ENCODE data around the gene DIMT1.

Gene DIMT1

DNA sequence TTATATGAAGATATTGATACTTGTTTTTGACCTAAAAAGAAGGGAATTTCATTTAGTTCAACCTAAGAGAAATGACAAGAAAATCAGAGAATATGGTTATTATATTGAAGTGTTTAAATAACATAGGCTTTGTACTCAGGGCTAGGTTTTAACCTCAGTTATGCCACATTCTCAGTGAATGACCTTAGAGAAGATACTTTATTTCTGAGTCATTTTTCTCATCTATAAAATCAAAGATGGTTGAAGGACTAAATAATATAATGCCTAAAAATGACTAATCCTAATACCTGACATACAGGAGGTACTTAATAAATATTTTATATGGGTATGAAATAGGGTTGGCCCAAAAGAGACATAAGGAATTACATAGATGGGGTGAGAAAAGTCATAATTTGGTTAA lies 32.3 kb downstream of the DIMT1 start:
- no peak for DNase-seq (ENCODE audit: extremely low read depth in 1 of 2, low read depth in 1 of 2)

DNA sequence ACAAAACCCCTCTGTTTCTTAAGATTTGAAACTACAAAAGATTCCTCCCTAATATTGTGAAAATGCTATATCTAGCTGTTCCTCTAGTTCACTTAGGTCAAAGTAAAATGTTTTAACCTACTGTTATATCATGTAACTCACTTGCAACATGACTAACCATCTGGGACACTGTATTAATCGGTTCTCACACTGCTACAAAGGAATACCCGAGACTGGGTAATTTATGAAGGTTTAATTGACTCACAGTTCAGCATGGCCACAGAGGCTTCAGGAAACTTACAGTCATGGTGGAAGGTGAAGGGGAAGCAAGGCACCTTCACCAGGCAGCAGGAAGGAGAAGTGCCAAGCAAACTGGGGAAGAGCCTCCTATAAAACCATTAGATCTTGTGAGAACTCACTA lies 34.7 kb downstream of the DIMT1 start:
- DNase-seq (ENCODE audit: extremely low read depth in 1 of 2, low read depth in 1 of 2): no peak

DNA sequence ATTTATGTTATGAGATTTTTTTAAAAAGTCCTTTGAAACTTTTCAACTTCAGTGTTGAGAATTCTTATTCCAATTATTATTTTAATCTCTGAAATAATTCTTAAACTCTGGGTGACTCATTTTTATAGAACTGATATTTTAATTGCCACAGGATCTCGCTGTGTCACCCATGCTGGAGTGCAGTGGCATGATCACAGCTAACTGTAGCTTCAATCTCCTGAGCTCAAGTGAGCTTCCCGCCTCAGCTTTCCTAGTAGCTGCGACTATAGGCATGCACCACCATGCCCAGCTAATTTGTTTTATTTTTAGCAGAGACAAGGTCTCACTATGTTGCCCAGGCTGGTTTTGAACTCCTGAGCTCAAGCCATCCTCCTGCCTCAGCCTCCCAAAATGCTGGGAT lies 41.0 kb downstream of the DIMT1 start:
- no peak for DNase-seq (ENCODE audit: extremely low read depth in 1 of 2, low read depth in 1 of 2)

DNA sequence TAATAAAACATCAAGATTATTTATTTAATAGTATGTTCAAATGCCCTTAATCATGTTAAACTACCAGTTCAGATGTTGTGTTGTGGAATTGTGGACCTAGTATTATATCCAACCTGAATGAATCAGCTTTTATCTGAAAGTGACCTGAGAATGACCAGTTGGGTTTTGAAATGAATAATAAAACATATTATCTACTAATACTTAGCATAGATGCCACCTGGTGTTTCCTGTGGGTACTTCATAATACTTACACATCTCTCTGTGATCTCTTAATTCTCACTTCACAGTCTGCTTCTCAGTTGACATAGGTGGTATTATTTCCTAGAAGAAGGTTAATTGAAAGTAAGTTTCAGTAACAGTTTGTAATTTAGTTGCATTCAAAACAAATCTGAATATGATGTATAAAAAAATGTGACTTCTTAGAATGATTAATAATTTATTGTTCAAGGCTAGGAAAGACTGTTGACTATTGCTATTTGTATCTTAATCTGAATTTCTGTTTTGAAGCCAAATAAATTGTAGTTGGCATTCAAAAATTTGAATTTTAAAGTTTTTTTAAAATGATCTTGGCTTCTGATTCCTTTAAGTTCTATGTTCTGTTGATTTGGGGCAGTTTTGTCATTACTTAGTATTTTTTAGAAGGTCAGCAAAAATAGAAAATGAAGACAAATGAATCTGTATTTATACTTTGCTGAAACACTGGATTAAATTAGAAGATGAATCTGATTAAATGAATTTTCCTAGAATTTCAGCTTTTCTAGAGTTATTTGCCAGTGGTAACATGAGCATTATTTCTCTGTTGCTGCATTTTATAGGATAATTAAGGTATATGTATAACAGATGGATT lies 49.5 kb downstream of the DIMT1 start:
- no peak for DNase-seq (ENCODE audit: extremely low read depth in 1 of 2, low read depth in 1 of 2)

DNA sequence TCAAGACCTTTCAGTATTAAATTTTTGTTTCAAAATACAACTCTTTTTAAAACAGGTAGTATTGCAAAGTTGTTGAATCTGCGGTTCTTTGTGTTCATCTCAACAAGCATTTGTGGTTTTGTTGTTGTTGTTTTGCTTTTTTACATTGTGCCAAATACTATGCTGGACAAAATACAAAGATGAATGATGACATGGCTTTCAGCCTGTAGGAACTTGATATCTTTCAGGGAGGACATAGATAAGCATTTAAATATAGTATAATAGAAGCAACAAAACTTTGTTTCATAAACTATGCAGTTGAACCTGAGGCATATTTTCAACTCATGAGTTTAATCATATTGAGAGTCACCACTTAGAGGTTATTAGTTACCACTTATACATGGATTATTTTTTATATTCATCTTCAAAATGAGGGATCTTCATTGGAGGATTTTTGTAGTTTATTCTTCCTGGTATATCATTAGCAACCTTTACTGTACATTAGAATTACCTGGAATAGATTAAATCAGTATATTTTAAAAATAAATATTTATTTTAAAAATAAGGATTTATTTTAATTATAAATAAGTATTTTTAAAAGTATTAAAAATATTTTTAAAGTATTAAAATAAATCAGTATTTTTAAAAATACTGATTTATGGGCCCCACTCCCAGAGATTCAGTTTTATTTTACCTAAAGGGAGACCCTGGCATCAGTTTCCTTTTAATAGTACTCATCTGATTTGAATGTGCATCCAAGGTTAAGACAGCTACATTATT lies 54.8 kb downstream of the DIMT1 start:
- no peak for DNase-seq (ENCODE audit: extremely low read depth in 1 of 2, low read depth in 1 of 2)

DNA sequence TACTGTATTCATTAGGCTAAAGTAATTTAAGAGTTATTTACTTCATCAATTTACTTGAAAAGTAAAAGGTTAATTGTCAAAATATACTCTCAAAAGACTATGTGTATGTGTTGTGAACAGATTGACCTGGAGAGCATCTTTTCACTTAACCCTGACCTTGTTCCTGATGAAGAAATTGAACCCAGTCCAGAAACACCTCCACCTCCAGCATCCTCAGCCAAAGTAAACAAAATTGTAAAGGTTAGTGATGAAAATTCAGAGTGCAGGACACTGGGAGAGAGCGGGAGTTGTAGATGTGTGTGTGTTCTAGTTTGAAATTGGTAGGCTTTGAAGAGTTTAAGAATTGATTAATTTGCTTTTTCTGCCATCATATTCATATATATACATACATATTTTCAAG lies 55.8 kb downstream of the DIMT1 start:
- DNase-seq (ENCODE audit: extremely low read depth in 1 of 2, low read depth in 1 of 2): no peak

DNA sequence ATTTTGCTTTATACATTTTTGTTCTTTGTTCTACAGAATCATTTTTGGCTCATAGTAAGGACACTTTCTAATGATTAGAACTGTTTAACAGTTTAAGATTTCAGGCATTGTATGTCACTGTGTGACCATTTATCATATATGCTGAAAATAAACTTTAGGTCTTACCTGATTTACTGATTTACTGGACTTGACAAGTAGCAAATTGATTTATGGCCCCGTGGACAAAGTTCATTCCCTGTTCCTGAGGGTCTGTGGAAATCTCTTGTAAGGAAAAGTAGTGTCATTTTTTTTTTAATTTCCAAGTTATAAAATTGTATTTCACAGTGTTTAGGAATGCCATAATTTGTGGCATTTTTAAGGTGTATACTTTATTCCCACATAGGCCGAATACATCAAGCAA lies 57.0 kb downstream of the DIMT1 start:
- DNase-seq (ENCODE audit: extremely low read depth in 1 of 2, low read depth in 1 of 2): no peak

DNA sequence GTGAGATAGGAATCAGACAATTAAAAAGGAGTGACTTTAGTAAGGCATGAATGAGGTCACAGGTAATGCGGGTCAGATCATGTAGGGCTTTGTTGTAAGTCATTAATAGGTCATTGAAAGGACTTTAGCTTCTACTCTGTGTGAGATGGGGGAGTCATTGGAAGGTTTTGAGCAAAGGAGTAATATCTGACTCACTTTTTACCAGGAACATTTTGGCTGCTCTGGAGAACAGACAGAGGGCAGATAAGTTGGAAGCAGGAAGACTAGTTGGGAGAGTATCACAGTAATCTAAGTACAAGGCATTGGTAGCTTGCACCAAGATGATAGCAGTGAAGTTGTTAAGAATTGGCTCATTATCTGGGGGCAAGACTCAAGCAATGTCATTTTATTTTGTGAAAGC lies 60.3 kb downstream of the DIMT1 start:
- no peak for DNase-seq (ENCODE audit: extremely low read depth in 1 of 2, low read depth in 1 of 2)

DNA sequence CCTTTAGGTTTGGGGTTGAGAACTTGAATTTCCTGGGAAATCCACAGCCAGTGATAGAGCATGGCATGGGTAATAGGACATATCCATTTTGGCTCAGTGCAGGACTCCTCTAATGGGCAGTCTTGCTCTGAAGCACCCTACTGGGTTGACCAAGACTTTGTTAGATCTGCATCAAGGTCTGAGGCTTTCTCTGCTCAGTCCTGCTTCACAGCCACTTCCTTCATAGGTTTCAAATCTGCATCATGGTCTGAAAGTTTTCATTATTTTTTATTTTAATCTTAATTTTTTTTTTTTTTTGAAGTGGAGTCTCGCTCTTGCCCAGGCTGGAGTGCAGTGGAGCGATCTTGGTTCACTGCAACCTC lies 61.2 kb downstream of the DIMT1 start:
- no peak for DNase-seq (ENCODE audit: extremely low read depth in 1 of 2, low read depth in 1 of 2)

DNA sequence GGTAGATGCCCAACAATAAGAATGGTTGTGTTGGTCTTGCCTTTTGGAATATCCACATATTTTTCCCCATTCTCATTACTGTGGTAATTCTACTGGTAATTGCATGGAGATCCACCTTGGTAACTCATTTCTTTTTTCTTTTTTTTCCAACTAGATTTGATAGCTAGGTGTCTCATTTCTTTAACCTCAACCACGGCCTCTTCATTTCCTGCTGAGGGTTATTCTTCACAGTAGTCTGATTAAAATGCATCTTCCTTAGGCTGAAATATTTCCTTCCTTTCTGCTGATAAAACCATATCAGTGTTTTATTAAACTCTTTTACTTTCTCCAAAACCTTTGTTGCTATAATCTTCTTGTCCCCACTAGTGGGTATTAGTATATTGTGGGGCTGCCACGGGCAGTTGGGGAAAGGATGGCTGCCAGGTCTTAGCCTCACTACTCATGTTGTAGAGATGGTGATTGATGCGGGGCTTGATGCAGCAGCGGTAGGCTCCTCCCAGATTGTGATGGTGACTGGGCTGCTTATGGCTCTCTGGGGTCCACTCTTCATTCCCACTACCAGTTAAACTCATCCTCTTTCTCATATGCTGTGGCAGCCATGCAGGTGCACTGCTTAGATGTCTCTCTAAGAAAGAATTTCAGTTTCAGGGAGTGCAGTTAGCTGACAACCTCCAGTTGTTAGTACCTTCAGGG lies 61.8 kb downstream of the DIMT1 start:
- DNase-seq (ENCODE audit: extremely low read depth in 1 of 2, low read depth in 1 of 2): peak in 1 of 2 donors; percentile 6

DNA sequence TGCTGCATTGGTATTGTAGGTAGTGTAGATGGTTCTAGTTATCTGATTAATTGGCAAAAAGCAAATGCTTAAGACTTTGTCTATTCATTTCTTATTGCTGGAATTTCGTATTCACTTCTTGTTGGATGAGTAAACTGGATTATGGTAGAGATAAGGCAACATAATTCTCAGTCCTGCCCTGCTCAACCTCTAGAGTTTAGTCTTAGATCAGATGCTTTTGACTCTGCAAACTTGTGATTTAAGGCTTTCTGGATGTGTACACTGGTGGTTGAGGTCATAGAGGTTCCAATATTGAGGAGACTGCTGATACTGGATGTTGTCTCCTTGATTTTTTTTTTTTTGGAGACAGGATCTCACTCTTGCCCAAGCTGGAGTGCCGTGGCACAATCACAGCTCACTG lies 62.7 kb downstream of the DIMT1 start:
- DNase-seq (ENCODE audit: extremely low read depth in 1 of 2, low read depth in 1 of 2): no peak

DNA sequence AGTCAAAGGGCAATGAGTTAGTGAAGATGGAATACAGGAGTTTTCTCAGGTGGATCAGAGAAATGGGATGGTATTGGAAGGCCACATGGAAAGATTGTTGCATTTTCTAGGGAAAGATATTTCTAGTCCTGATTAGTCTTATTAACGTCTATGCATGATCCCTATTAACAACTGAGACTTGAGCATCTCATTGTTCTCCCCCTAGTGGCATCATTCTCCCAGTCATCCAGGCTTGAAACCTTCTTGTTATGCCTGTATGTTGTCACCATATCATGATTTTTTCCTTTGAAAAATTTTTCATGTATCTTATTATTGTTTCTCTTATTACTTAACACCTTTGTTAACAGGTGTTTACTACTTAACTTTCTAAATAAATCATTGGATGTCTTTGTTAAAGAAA lies 63.3 kb downstream of the DIMT1 start:
- DNase-seq (ENCODE audit: extremely low read depth in 1 of 2, low read depth in 1 of 2): no peak

All from stimulated activated CD8-positive, alpha-beta memory T cell treated with anti-CD3 and anti-CD28 coated beads, Interleukin-7, amount 100 ng/mL, for 48 hours (primary cell).